ENCODE results near the gene ANXA4. TPM values are rescaled to one million over a fixed set of nuclear protein-coding genes. Genes with fewer than 3 reads are reported as not detected.

ANXA4 gene
- total and polyA plus RNA-seq, 2 of the 13 experiments (the other 11 are each of a cell fraction or from before 2014, with no cell fraction given) = 155 to 168 TPM

DNA sequence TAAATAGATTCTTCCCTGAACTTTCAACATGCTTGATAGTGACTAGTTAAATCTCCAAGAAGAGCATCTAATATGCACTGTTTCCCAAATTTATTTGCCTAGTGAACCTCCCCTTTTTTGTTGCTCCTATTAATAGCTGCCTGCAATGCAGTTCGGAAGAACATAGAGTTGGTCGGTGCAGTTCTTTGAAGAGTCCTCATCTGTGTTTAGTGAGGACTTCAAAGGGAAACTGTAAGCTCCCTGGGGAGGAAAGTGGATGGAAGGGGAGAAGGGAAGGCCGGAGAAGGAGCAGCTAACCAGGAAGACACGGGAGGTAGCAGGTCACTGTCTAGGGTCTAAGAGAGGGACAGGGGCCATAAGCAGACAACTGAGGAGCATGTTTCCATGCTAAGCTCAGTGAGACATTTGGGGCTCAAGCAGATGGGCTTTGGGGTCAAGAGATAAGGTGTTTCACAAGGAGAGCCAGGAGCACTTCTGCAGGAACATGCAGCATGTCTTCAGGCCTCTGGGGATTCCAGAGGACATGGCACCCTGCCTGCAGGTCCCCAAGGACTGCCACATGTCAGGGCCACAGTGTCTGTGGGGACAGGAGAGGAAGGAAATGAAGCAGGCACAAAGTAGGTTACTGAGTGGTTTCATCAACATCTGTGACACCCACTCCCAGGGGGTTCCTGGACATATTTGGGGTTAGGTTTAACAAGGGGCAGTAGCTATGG, 48.7 kb upstream of the ANXA4 start (continued):
- TF ChIP-seq, protein P1, sequence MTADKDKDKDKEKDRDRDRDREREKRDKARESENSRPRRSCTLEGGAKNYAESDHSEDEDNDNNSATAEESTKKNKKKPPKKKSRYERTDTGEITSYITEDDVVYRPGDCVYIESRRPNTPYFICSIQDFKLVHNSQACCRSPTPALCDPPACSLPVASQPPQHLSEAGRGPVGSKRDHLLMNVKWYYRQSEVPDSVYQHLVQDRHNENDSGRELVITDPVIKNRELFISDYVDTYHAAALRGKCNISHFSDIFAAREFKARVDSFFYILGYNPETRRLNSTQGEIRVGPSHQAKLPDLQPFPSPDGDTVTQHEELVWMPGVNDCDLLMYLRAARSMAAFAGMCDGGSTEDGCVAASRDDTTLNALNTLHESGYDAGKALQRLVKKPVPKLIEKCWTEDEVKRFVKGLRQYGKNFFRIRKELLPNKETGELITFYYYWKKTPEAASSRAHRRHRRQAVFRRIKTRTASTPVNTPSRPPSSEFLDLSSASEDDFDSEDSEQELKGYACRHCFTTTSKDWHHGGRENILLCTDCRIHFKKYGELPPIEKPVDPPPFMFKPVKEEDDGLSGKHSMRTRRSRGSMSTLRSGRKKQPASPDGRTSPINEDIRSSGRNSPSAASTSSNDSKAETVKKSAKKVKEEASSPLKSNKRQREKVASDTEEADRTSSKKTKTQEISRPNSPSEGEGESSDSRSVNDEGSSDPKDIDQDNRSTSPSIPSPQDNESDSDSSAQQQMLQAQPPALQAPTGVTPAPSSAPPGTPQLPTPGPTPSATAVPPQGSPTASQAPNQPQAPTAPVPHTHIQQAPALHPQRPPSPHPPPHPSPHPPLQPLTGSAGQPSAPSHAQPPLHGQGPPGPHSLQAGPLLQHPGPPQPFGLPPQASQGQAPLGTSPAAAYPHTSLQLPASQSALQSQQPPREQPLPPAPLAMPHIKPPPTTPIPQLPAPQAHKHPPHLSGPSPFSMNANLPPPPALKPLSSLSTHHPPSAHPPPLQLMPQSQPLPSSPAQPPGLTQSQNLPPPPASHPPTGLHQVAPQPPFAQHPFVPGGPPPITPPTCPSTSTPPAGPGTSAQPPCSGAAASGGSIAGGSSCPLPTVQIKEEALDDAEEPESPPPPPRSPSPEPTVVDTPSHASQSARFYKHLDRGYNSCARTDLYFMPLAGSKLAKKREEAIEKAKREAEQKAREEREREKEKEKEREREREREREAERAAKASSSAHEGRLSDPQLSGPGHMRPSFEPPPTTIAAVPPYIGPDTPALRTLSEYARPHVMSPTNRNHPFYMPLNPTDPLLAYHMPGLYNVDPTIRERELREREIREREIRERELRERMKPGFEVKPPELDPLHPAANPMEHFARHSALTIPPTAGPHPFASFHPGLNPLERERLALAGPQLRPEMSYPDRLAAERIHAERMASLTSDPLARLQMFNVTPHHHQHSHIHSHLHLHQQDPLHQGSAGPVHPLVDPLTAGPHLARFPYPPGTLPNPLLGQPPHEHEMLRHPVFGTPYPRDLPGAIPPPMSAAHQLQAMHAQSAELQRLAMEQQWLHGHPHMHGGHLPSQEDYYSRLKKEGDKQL (CRISPR knock-in tag; IDR thresholded peaks at IDR 0.05; ENCODE audit: low read depth) = no peak
- TF ChIP-seq TCF7 (IDR thresholded peaks at IDR 0.05; ENCODE audit: low read depth) = peak; percentile 80
- TF ChIP-seq, protein P2, sequence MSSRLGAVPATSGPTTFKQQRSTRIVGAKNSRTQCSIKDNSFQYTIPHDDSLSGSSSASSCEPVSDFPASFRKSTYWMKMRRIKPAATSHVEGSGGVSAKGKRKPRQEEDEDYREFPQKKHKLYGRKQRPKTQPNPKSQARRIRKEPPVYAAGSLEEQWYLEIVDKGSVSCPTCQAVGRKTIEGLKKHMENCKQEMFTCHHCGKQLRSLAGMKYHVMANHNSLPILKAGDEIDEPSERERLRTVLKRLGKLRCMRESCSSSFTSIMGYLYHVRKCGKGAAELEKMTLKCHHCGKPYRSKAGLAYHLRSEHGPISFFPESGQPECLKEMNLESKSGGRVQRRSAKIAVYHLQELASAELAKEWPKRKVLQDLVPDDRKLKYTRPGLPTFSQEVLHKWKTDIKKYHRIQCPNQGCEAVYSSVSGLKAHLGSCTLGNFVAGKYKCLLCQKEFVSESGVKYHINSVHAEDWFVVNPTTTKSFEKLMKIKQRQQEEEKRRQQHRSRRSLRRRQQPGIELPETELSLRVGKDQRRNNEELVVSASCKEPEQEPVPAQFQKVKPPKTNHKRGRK (CRISPR knock-in tag; IDR thresholded peaks at IDR 0.05) = no peak
- no peak for TF ChIP-seq MTF1 (CRISPR knock-in tag; IDR thresholded peaks at IDR 0.05)
- peak; percentile 53; the same call in 1 of the 2 replicates for TF ChIP-seq HMG20A (CRISPR knock-in tag; IDR thresholded peaks at IDR 0.05; ENCODE audit: borderline replicate concordance)
- no peak for TF ChIP-seq ZNF567 (CRISPR knock-in tag; IDR thresholded peaks at IDR 0.05; ENCODE audit: borderline replicate concordance)
- TF ChIP-seq ZBTB39 (CRISPR knock-in tag; IDR thresholded peaks at IDR 0.05) = no peak
- TF ChIP-seq ZNF274 (CRISPR knock-in tag; IDR thresholded peaks at IDR 0.05) = 0 out of 2 replicates have a peak, but pooled peaks have one; percentile 42
- no peak for TF ChIP-seq RNF2 (conservative IDR thresholded peaks at IDR 0.05; ENCODE audit: low read depth)
- no peak for TF ChIP-seq GMEB2 (CRISPR knock-in tag; IDR thresholded peaks at IDR 0.05; ENCODE audit: low read depth)
- no peak for TF ChIP-seq HMG20B (CRISPR knock-in tag; conservative IDR thresholded peaks at IDR 0.05)
- no peak for TF ChIP-seq FOXM1 (CRISPR knock-in tag; IDR thresholded peaks at IDR 0.05)

Measured in HepG2 (cell line).